Vagina (tissue), 2 donors: ENCODE results near the gene FCF1.

Experiments
- POLR2AphosphoS5 ChIP-seq, 2 donors: sonication (generic); formaldehyde crosslinking; IDR thresholded peaks; one replicate each; pipeline ENCODE4 v1.9.0; 2017; ENCODE audit warnings: antibody characterized with exemption in 2 of 2, mild to moderate bottlenecking in 2 of 2, low read depth in 1 of 2; ENCODE audit not compliant: insufficient read depth in 1 of 2
- TF ChIP-seq, protein P1 (sequence below), 3 experiments: fragments of 450-650 bp in 2 of 3; fragments of 200-600 bp in 1 of 3; sonication (generic) in 1 of 3; IDR thresholded peaks; one replicate each; pipeline ENCODE4 v1.5.1; 2017 to 2019; ENCODE audit warnings: antibody characterized with exemption in 3 of 3, mild to moderate bottlenecking in 2 of 3, moderate library complexity in 2 of 3

DNA sequence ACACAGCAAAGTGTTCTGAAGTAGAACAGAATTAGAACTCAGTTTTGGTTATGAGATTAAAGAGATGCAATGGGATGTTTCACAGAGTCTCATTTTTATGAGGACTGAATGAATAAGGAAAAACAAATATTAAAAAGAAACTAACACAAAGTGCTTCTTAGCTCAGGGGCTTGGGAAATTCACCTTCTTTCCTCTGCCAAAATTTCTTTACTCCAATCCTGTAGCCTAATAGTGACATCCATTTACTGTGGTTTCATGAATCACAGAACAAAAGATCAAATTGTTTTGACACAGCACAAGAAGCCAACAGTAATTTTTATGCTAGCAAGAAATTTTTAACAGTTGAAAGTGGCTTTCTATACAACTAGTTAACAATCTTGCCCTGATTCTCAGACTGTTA lies 37.7 kb upstream of the FCF1 start:
- TF ChIP-seq, protein P1, sequence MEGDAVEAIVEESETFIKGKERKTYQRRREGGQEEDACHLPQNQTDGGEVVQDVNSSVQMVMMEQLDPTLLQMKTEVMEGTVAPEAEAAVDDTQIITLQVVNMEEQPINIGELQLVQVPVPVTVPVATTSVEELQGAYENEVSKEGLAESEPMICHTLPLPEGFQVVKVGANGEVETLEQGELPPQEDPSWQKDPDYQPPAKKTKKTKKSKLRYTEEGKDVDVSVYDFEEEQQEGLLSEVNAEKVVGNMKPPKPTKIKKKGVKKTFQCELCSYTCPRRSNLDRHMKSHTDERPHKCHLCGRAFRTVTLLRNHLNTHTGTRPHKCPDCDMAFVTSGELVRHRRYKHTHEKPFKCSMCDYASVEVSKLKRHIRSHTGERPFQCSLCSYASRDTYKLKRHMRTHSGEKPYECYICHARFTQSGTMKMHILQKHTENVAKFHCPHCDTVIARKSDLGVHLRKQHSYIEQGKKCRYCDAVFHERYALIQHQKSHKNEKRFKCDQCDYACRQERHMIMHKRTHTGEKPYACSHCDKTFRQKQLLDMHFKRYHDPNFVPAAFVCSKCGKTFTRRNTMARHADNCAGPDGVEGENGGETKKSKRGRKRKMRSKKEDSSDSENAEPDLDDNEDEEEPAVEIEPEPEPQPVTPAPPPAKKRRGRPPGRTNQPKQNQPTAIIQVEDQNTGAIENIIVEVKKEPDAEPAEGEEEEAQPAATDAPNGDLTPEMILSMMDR (IDR thresholded peaks at IDR 0.05): no peak
- TF ChIP-seq POLR2AphosphoS5 (IDR thresholded peaks at IDR 0.05; ENCODE audit: insufficient read depth in 1 of 2, low read depth in 1 of 2): no peak
